Measurements from ENCODE around the gene SLC25A47.
"Not testable (repeated sequence)": the region's sequence is repeated elsewhere in the genome, so short reads cannot be mapped to it uniquely, and the experiment has no call there.

Gene SLC25A47

GRCh38 chr14:100306101-100306997 lies 16.8 kb upstream of the SLC25A47 start, which contains the start of gene SLC25A29:
Gene SLC25A29, minus strand, starts transcription at chr14:100306444. Its CDS starts 212 bp downstream, at chr14:100306232.
- DNase-seq (ENCODE audit: low spot score): peak; percentile 94

DNA sequence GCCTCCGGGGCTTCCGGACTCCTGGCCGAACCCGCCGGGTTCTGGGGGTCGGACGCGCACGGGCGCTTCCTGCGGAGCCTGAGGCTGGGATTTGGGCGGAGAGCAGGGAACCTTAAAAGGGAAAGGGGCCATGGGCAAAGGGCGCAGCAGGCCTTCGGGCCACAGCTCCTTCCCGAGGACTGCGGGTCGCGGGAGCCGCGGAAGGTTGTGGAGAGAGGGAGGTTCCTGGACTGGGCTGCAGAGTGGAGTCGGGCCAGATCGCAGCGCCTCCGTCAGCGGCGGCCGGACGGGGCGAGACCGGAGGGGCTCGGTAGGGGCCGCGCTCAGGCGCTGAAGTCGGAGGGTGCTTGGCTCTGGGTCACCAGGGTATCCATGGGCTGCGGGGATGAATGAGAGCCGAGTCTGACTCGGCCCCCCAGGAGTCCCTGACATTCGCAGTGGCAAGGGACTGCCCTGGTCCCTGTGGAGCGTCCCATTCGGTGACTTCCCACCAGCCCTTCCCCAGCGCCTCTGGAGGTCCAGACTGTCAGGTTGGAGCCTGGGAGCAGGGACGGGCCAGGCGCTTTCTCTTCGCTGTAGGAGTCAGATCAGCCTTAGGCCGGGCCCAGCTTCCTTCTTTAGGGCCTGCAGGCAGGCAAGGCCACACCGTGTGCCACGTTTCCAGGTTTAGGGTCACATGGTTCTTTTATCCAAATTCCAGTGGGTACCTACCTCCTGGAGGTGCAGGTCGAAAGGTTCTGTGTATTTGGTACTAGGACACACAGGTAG lies 16.0 kb upstream of the SLC25A47 start:
- DNase-seq (ENCODE audit: low spot score): no peak

GRCh38 chr14:100307766-100308426 lies 15.2 kb upstream of the SLC25A47 start:
- DNase-seq (ENCODE audit: low spot score): no peak

DNA sequence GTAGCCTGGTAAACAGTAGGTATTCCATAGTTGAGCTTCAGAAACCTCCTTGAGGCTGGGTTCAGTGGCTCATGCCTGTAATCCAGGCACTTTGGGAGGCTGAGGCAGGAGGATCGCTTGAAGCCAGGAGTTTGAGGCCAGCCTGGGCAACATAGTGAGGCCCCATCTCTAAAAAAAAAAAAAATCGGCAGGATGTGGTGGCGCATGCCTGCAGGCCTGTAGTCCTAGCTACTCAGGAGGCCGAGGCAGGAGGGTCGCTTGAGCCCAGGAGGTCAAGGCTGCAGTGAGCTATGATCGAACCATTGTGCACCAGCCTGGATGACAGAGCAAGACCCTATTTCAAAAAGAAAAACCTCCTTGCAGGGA lies 14.7 kb upstream of the SLC25A47 start:
- DNase-seq (ENCODE audit: low spot score): not testable (repeated sequence)

DNA sequence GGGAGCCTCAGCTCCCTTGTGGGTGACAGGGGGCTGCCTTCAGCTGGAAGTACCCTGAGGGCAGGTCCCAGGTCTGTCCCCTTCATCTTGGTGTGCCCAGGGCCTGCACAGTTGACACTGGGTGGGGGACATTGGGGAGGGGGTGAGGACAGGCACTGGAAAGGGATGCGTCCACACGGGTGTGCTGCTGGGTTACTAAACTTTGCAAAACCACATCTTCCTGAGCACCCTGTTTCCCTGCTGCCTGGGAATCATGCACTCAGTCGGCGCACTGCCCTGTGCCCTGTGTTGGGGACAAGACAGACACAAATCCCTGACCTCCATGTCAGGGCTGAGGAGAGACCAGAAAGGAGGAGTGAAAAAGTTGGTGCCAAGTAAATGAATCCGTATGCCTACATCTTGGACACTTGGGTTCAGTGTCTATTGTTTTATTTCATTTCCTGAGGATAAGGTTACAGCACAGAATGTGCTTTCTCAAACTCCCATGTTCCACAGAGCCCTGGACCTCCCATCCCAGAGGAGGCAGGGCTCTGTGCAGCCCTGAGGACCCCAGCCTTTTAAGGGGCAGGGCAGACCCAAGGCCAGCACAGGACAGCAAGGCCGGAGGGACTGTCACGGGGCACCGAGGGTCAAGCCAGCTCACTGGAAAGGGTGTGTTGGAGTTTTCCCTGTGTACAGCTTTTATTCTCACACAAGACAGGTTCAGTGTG lies 14.0 kb upstream of the SLC25A47 start:
- no peak for DNase-seq (ENCODE audit: low spot score)

- DNase-seq (ENCODE audit: low spot score): not testable (repeated sequence)
Observed at GRCh38 chr14:100312110-100312876, 10.8 kb upstream of the SLC25A47 start.

- no peak for DNase-seq (ENCODE audit: low spot score)
Observed at GRCh38 chr14:100312877-100313400, 10.2 kb upstream of the SLC25A47 start.

DNA sequence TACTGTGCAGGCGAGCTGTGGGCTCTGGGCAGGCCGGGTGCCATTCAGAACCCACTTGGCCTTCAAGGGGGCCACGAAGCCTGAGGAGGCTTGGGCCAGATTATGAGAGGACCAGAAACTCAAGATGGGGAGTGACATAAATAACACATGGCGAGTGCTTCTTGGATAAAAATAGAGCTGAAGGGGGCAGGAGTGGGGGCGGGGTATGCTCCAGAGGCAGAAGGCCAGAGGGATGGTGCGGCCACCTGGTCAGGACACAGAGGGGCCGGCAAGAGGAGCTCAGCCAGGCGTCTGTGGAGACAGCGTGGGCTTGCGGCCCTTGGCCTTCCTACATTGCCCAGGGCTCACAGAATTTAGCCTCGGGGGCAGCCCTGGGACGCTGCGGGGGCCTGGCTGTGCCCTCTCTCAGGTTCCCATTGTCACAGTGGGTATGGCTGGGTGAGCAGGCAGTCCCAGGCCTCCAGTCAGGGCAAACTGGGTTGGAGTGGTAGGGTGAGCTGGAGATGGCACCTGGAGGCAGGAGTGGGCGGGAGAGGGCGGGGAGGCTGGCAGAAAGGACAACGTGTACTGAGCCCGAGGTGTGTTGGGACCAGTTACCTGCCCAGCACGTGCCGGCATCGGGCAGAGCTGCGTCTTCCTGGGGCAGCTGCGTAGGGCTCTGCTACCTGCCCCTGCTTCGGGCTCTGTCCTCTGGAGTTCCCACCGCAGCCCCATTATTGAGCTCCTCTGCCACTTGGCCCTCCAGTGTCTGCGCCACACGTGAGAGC lies 9.5 kb upstream of the SLC25A47 start:
- DNase-seq (ENCODE audit: low spot score): no peak

- no peak for DNase-seq (ENCODE audit: low spot score)
Observed at GRCh38 chr14:100314724-100315123, 8.4 kb upstream of the SLC25A47 start.

- no peak for DNase-seq (ENCODE audit: low spot score)
Observed at GRCh38 chr14:100317389-100317788, 5.8 kb upstream of the SLC25A47 start.

GRCh38 chr14:100317912-100318808 lies 5.0 kb upstream of the SLC25A47 start:
- no peak for DNase-seq (ENCODE audit: low spot score)

- DNase-seq (ENCODE audit: low spot score): no peak
Observed at GRCh38 chr14:100320157-100320856, 2.8 kb upstream of the SLC25A47 start.

- no peak for DNase-seq (ENCODE audit: low spot score)
Observed at GRCh38 chr14:100321473-100322137, 1.5 kb upstream of the SLC25A47 start.

DNA sequence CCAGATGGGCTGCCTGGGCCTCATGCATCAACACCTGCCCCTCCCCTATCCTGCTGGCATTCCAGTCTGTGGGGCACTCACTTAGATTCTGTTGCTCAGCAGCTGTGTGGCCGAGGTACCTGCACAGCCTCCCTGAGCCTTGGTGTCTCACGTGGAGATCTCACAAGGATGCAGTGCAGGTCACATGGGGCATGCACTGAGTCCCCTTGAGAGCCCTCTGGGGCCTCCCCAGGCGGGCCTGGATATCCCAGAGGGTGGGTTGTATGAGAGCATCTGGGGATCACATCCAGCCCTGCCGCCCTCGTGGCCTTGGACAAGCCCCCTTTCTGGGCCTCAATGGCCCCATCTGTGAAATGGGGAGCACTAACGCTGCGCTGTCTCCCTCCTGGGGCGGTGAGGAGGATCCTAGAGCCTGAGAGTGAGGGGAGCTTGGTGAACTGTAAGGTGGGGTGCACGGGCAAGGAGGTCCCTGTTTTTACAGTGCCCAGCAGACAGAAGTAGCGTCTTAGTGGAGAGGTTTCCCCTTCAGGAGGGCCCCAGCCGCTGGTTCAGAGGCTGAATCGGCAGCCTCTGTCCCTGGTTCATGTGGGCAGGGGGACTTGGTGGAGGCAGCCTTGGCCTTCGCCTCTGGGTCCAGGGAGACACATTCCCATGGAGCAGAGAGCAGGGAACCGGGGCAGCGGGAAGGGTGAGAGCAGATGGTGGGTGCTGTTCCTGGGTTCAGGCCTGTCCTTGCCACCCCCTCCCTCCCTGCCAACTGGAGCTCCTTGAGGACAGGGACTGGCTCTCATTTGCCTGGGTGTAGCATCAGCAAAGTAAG lies 791 bp upstream of the SLC25A47 start:
- DNase-seq (ENCODE audit: low spot score): no peak

DNA sequence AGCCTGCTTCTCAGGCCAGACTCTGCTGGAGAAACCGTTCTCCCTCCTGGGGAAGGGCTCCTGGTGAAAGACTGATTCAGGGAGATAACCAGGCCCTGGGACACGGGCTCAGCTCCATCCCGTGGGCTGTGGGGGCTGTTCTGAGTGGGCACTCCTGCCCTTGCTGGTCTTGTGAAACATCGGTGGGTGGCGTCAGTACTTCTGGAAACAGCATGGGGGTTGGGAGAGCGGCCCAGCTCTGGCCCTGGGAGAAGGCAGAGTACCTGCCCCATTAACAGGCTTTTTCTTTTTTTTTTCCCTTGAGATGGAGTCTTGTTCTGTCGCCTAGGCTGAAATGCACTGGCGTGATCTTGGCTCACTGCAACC lies 786 bp downstream of the SLC25A47 start:
- no peak for DNase-seq (ENCODE audit: low spot score)

- DNase-seq (ENCODE audit: low spot score): no peak
Observed at GRCh38 chr14:100325231-100325632, 2.1 kb downstream of the SLC25A47 start.

DNA sequence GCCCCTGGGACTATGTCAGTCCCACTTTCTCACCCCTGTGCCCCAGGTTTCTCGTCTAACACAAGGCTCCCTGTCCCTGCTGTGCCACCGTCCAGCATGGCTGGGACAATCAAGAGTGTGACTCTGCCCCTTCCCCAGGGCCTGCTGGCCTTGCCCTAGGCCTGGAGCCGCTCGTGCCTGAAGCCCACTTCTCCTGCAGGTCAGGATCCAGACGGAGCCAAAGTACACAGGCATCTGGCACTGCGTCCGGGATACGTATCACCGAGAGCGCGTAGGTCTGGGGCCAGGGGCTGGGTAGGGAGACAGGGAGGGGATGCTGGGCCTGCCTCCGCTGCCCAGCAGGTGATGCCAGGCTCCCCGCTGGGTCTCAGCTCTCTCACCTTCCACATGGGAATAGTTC lies 2.8 kb downstream of the SLC25A47 start:
- DNase-seq (ENCODE audit: low spot score): no peak

All from putamen (tissue), 1 donor.